ENCODE results near the gene RPA1.
"Not testable (repeated sequence)": the region's sequence is repeated elsewhere in the genome, so short reads cannot be mapped to it uniquely, and the experiment has no call there.

RPA1 gene

GRCh38 chr17:1880851-1881630 lies 51.2 kb downstream of the RPA1 start:
- no peak for DNase-seq (ENCODE audit: low read depth)

- no peak for DNase-seq (ENCODE audit: low read depth)
Measured at GRCh38 chr17:1882836-1883235, 53.0 kb downstream of the RPA1 start.

- no peak for DNase-seq (ENCODE audit: low read depth)
Measured at GRCh38 chr17:1883536-1883935, 53.7 kb downstream of the RPA1 start.

- no peak for DNase-seq (ENCODE audit: low read depth)
Measured at GRCh38 chr17:1888741-1889140, 58.9 kb downstream of the RPA1 start.

- no peak for DNase-seq (ENCODE audit: low read depth)
Measured at GRCh38 chr17:1890758-1891450, 61.1 kb downstream of the RPA1 start.

- no peak for DNase-seq (ENCODE audit: low read depth)
Measured at GRCh38 chr17:1894753-1895339, 65.0 kb downstream of the RPA1 start.

- not testable (repeated sequence) for DNase-seq (ENCODE audit: low read depth)
Measured at GRCh38 chr17:1895479-1895878, 65.7 kb downstream of the RPA1 start.

GRCh38 chr17:1896243-1897104 lies 66.7 kb downstream of the RPA1 start:
- DNase-seq (ENCODE audit: low read depth) = no peak

GRCh38 chr17:1897105-1897656 lies 67.4 kb downstream of the RPA1 start:
- DNase-seq (ENCODE audit: low read depth) = no peak

- DNase-seq (ENCODE audit: low read depth) = no peak
Measured at GRCh38 chr17:1898332-1898731, 68.5 kb downstream of the RPA1 start.

GRCh38 chr17:1898872-1899271 lies 69.1 kb downstream of the RPA1 start:
- DNase-seq (ENCODE audit: low read depth) = no peak

- DNase-seq (ENCODE audit: low read depth) = no peak
Measured at GRCh38 chr17:1899403-1900000, 69.7 kb downstream of the RPA1 start.

GRCh38 chr17:1904273-1905182 lies 74.7 kb downstream of the RPA1 start:
- no peak for DNase-seq (ENCODE audit: low read depth)

- no peak for DNase-seq (ENCODE audit: low read depth)
Measured at GRCh38 chr17:1905190-1905913, 75.5 kb downstream of the RPA1 start.

- DNase-seq (ENCODE audit: low read depth) = no peak
Measured at GRCh38 chr17:1906662-1907101, 76.9 kb downstream of the RPA1 start.

- DNase-seq (ENCODE audit: low read depth) = no peak
Measured at GRCh38 chr17:1907216-1907631, 77.4 kb downstream of the RPA1 start.

GRCh38 chr17:1907909-1908698 lies 78.3 kb downstream of the RPA1 start:
- no peak for DNase-seq (ENCODE audit: low read depth)

GRCh38 chr17:1908699-1909309 lies 79.0 kb downstream of the RPA1 start:
- DNase-seq (ENCODE audit: low read depth) = peak; percentile 25
